ENCODE measurements around the gene KCNK17. TPM values are rescaled to one million over a fixed set of nuclear protein-coding genes. Genes with fewer than 3 reads are reported as not detected.

Gene KCNK17
- total and polyA plus RNA-seq, 9 of the 15 experiments (the other 6 are each of a cell fraction or from before 2014, with no cell fraction given), result not detected

DNA sequence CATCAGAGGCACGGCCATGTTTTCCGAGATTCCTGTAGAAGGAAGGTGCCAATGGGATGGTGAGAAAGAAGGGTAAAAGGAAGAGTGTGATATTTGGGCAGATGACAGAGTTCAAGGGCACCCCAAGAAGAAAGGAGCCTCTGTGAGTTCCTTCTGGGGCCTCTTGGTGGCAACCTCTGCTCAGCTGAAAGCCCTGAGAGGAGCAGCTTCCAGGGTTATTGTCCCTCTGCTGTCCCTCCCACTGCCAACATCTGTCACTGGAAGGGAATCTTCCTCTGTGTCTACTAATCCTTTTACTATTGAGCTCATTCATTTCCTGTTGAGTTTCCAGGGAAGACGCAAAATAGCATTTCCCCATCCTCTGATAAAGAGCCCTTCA lies 48.3 kb upstream of the KCNK17 start:
- Histone ChIP-seq H3K79me2 (ENCODE audit: control insufficient read depth, insufficient read depth, low read length) (no peaks in the 10 kb centered on the region), H3K27ac (ENCODE audit: extremely low read depth, low read depth, low read length) (no peak overlapping the region), H3K36me3 (ENCODE audit: control insufficient read depth, insufficient read depth, low read length) (no peaks in the 10 kb centered on the region), H3K27me3 (ENCODE audit: control insufficient read depth in 2 of 2, insufficient read depth in 2 of 2, low read length in 2 of 2) (peaks cover 8 to 60% of the 10 kb centered on the region in 2 experiments; a peak in 4 of 5 replicates), H3K9ac (ENCODE audit: insufficient read depth in 1 of 2, low read depth in 2 of 2, low read length in 2 of 2) (no peak overlapping the region), H3K4me2 (ENCODE audit: insufficient read depth, low read length) (no peak overlapping the region), H3K9me3 (replicated peaks; ENCODE audit: control insufficient read depth, insufficient read depth, low read depth, low read length) (no peaks in the 10 kb centered on the region), H4K20me1 (replicated peaks; ENCODE audit: control insufficient read depth, insufficient read depth, low read length) (peaks cover 7% of the 10 kb centered on the region), H3K4me3 (no peak overlapping the region), H3K9me1 (ENCODE audit: control insufficient read depth, insufficient read depth, low read length) (no peaks in the 10 kb centered on the region), H3K4me1 (replicated peaks in 1 of 2; ENCODE audit: control insufficient read depth in 2 of 2, insufficient read depth in 2 of 2, low read length in 2 of 2) (no peaks in the 10 kb centered on the region), H2AFZ (ENCODE audit: low read depth, low read length) (no peak overlapping the region)
- BruUV-seq (replicated peaks), result no TSS peak
- WGBS (ENCODE audit: insufficient coverage, low coverage, missing lambda C conversion rate), result 9% methylated on average over 3 of the region's 3 CpGs
- ATAC-seq (peak; percentile 78), FAIRE-seq (no peak), DNase-seq (ENCODE audit: extremely low read depth in 1 of 4, low spot score in 3 of 4) (peak in 2 of 4 experiments; percentile 27)
- in situ Hi-C loops (cut with MboI) (loop anchor here (10.0 to 25.0 kb wide), 4 partner anchors 512 to 1675 kb away; partner anchors contain the start of genes TSPO2 and UNC5CL), intact Hi-C loops (cut with micrococcal nuclease) (loop anchor here (5.0 kb wide), 1 partner anchor 530 kb away; no protein-coding TSS in a partner anchor)
- CTCF ChIA-PET (ENCODE audit: low intra/inter-chr PET ratio), result no interaction called here
- POLR2A ChIA-PET, result interaction anchor here (0.6 to 1.0 kb wide), 2 partner anchors 21 to 1044 kb away, joined by 3 to 4 read pairs; no protein-coding TSS in a partner anchor
- no peak for TF ChIP-seq PHTF2 (CRISPR knock-in tag; IDR thresholded peaks at IDR 0.05)
- no peak for TF ChIP-seq TCF15 (CRISPR knock-in tag; IDR thresholded peaks at IDR 0.05)
- TF ChIP-seq, protein P1, sequence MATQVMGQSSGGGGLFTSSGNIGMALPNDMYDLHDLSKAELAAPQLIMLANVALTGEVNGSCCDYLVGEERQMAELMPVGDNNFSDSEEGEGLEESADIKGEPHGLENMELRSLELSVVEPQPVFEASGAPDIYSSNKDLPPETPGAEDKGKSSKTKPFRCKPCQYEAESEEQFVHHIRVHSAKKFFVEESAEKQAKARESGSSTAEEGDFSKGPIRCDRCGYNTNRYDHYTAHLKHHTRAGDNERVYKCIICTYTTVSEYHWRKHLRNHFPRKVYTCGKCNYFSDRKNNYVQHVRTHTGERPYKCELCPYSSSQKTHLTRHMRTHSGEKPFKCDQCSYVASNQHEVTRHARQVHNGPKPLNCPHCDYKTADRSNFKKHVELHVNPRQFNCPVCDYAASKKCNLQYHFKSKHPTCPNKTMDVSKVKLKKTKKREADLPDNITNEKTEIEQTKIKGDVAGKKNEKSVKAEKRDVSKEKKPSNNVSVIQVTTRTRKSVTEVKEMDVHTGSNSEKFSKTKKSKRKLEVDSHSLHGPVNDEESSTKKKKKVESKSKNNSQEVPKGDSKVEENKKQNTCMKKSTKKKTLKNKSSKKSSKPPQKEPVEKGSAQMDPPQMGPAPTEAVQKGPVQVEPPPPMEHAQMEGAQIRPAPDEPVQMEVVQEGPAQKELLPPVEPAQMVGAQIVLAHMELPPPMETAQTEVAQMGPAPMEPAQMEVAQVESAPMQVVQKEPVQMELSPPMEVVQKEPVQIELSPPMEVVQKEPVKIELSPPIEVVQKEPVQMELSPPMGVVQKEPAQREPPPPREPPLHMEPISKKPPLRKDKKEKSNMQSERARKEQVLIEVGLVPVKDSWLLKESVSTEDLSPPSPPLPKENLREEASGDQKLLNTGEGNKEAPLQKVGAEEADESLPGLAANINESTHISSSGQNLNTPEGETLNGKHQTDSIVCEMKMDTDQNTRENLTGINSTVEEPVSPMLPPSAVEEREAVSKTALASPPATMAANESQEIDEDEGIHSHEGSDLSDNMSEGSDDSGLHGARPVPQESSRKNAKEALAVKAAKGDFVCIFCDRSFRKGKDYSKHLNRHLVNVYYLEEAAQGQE (IDR thresholded peaks at IDR 0.05; ENCODE audit: borderline replicate concordance), result no peak
- TF ChIP-seq, protein P1 (CRISPR knock-in tag; IDR thresholded peaks at IDR 0.05; ENCODE audit: low read depth), result no peak
- TF ChIP-seq, protein P2, sequence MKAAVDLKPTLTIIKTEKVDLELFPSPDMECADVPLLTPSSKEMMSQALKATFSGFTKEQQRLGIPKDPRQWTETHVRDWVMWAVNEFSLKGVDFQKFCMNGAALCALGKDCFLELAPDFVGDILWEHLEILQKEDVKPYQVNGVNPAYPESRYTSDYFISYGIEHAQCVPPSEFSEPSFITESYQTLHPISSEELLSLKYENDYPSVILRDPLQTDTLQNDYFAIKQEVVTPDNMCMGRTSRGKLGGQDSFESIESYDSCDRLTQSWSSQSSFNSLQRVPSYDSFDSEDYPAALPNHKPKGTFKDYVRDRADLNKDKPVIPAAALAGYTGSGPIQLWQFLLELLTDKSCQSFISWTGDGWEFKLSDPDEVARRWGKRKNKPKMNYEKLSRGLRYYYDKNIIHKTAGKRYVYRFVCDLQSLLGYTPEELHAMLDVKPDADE (conservative IDR thresholded peaks at IDR 0.05; ENCODE audit: control insufficient read depth, low read depth, low read length), result no peak
- TF ChIP-seq ZZZ3 (IDR thresholded peaks at IDR 0.05), result no peak
- no peak for TF ChIP-seq ZBTB12 (CRISPR knock-in tag; IDR thresholded peaks at IDR 0.05)
- TF ChIP-seq ESRRA (IDR thresholded peaks at IDR 0.05; ENCODE audit: borderline replicate concordance, low read depth), result 0 out of 2 replicates have a peak, but pooled peaks have one; percentile 9
- TF ChIP-seq ZSCAN29 (IDR thresholded peaks at IDR 0.05), result no peak

Data from K562 (cell line).